ENCODE data around the gene MAD2L2.
A peak's percentile ranks its signal among the peaks of the same experiment; 100 is the strongest.

Gene MAD2L2

GRCh38 chr1:11691928-11692711 lies 11.2 kb upstream of the MAD2L2 start:
- H3K4me1 ChIP-seq (ENCODE audit: insufficient read depth, low read length) = no peaks in the 10 kb centered on the region
- H3K4me3 ChIP-seq (ENCODE audit: low read depth in 1 of 2, low read length in 2 of 2) = no peak overlapping the region
- no peak overlapping the region for H3K27ac ChIP-seq (ENCODE audit: low read depth, low read length)
- peaks cover 20 to 40% of the 10 kb centered on the region in 2 donors for H3K27me3 ChIP-seq (ENCODE audit: control insufficient read depth in 1 of 2, insufficient read depth in 2 of 2, low read length in 2 of 2)
- no peak overlapping the region for H3K9ac ChIP-seq (ENCODE audit: low read length)
- H3K36me3 ChIP-seq (ENCODE audit: insufficient read depth, low read length) = no peaks in the 10 kb centered on the region
- no peaks in the 10 kb centered on the region for H3K9me3 ChIP-seq (ENCODE audit: low read length)

GRCh38 chr1:11691302-11691914 lies 10.5 kb upstream of the MAD2L2 start, which contains the start of gene DRAXIN:
DRAXIN (plus strand) TSS chr1:11691710; CDS start chr1:11706259, 14,549 bp downstream.
- Histone ChIP-seq H3K27ac (ENCODE audit: low read depth, low read length) (no peak within 1 kb of the TSS), H3K9me3 (ENCODE audit: low read length) (no peaks in the 10 kb centered on the region), H3K27me3 (ENCODE audit: control insufficient read depth in 1 of 2, insufficient read depth in 2 of 2, low read length in 2 of 2) (peaks cover 20 to 40% of the 10 kb centered on the region in 2 donors), H3K36me3 (ENCODE audit: insufficient read depth, low read length) (no peaks in the 10 kb centered on the region), H3K4me1 (ENCODE audit: insufficient read depth, low read length) (no peaks in the 10 kb centered on the region), H3K4me3 (ENCODE audit: low read depth in 1 of 2, low read length in 2 of 2) (no peak within 1 kb of the TSS), H3K9ac (ENCODE audit: low read length) (no peak within 1 kb of the TSS)

- Histone ChIP-seq H3K36me3 (ENCODE audit: insufficient read depth, low read length) (no peaks in the 10 kb centered on the region), H3K27me3 (ENCODE audit: control insufficient read depth in 1 of 2, insufficient read depth in 2 of 2, low read length in 2 of 2) (peaks cover 20 to 40% of the 10 kb centered on the region in 2 donors), H3K9me3 (ENCODE audit: low read length) (no peaks in the 10 kb centered on the region), H3K4me1 (ENCODE audit: insufficient read depth, low read length) (no peaks in the 10 kb centered on the region), H3K4me3 (ENCODE audit: low read depth in 1 of 2, low read length in 2 of 2) (no peak overlapping the region), H3K9ac (ENCODE audit: low read length) (no peak overlapping the region), H3K27ac (ENCODE audit: low read depth, low read length) (no peak overlapping the region)
Measured at GRCh38 chr1:11690397-11691301, 9.7 kb upstream of the MAD2L2 start.

- no peak overlapping the region for H3K9ac ChIP-seq (ENCODE audit: low read length)
- H3K4me3 ChIP-seq (ENCODE audit: low read depth in 1 of 2, low read length in 2 of 2) = no peak overlapping the region
- H3K36me3 ChIP-seq (ENCODE audit: insufficient read depth, low read length) = no peaks in the 10 kb centered on the region
- H3K27me3 ChIP-seq (ENCODE audit: control insufficient read depth in 1 of 2, insufficient read depth in 2 of 2, low read length in 2 of 2) = peaks cover 20 to 32% of the 10 kb centered on the region in 2 donors
- H3K9me3 ChIP-seq (ENCODE audit: low read length) = no peaks in the 10 kb centered on the region
- H3K4me1 ChIP-seq (ENCODE audit: insufficient read depth, low read length) = no peaks in the 10 kb centered on the region
- no peak overlapping the region for H3K27ac ChIP-seq (ENCODE audit: low read depth, low read length)
Measured at GRCh38 chr1:11688506-11688905, 7.6 kb upstream of the MAD2L2 start.

- Histone ChIP-seq H3K4me3 (ENCODE audit: low read depth in 1 of 2, low read length in 2 of 2) (no peak overlapping the region), H3K27me3 (ENCODE audit: control insufficient read depth in 1 of 2, insufficient read depth in 2 of 2, low read length in 2 of 2) (peaks cover 6 to 10% of the 10 kb centered on the region in 2 donors), H3K9ac (ENCODE audit: low read length) (no peak overlapping the region), H3K4me1 (ENCODE audit: insufficient read depth, low read length) (peaks cover 2% of the 10 kb centered on the region), H3K9me3 (ENCODE audit: low read length) (no peaks in the 10 kb centered on the region), H3K27ac (ENCODE audit: low read depth, low read length) (no peak overlapping the region), H3K36me3 (ENCODE audit: insufficient read depth, low read length) (no peaks in the 10 kb centered on the region)
Measured at GRCh38 chr1:11685210-11685752, 4.3 kb upstream of the MAD2L2 start.

GRCh38 chr1:11684070-11684469 lies 3.1 kb upstream of the MAD2L2 start:
- Histone ChIP-seq H3K9me3 (ENCODE audit: low read length) (no peaks in the 10 kb centered on the region), H3K27me3 (ENCODE audit: control insufficient read depth in 1 of 2, insufficient read depth in 2 of 2, low read length in 2 of 2) (no peaks in the 10 kb centered on the region), H3K36me3 (ENCODE audit: insufficient read depth, low read length) (no peaks in the 10 kb centered on the region), H3K27ac (ENCODE audit: low read depth, low read length) (no peak overlapping the region), H3K4me1 (ENCODE audit: insufficient read depth, low read length) (peaks cover 4% of the 10 kb centered on the region), H3K9ac (ENCODE audit: low read length) (no peak overlapping the region), H3K4me3 (ENCODE audit: low read depth in 1 of 2, low read length in 2 of 2) (no peak overlapping the region)

GRCh38 chr1:11682799-11683198 lies 1.9 kb upstream of the MAD2L2 start:
- no peak overlapping the region for H3K9ac ChIP-seq (ENCODE audit: low read length)
- no peaks in the 10 kb centered on the region for H3K36me3 ChIP-seq (ENCODE audit: insufficient read depth, low read length)
- no peaks in the 10 kb centered on the region for H3K27me3 ChIP-seq (ENCODE audit: control insufficient read depth in 1 of 2, insufficient read depth in 2 of 2, low read length in 2 of 2)
- H3K4me1 ChIP-seq (ENCODE audit: insufficient read depth, low read length) = peaks cover 4% of the 10 kb centered on the region
- H3K27ac ChIP-seq (ENCODE audit: low read depth, low read length) = no peak overlapping the region
- H3K4me3 ChIP-seq (ENCODE audit: low read depth in 1 of 2, low read length in 2 of 2) = no peak overlapping the region
- H3K9me3 ChIP-seq (ENCODE audit: low read length) = no peaks in the 10 kb centered on the region

GRCh38 chr1:11682287-11682771 lies 1.4 kb upstream of the MAD2L2 start:
- no peaks in the 10 kb centered on the region for H3K27me3 ChIP-seq (ENCODE audit: control insufficient read depth in 1 of 2, insufficient read depth in 2 of 2, low read length in 2 of 2)
- H3K4me3 ChIP-seq (ENCODE audit: low read depth in 1 of 2, low read length in 2 of 2) = no peak overlapping the region
- no peaks in the 10 kb centered on the region for H3K36me3 ChIP-seq (ENCODE audit: insufficient read depth, low read length)
- peaks cover 4% of the 10 kb centered on the region for H3K4me1 ChIP-seq (ENCODE audit: insufficient read depth, low read length)
- no peak overlapping the region for H3K9ac ChIP-seq (ENCODE audit: low read length)
- no peaks in the 10 kb centered on the region for H3K9me3 ChIP-seq (ENCODE audit: low read length)
- no peak overlapping the region for H3K27ac ChIP-seq (ENCODE audit: low read depth, low read length)

- H3K4me3 ChIP-seq (ENCODE audit: low read depth in 1 of 2, low read length in 2 of 2) = peak overlapping the region; percentile 84
- H3K4me1 ChIP-seq (ENCODE audit: insufficient read depth, low read length) = peaks cover 4% of the 10 kb centered on the region
- H3K27ac ChIP-seq (ENCODE audit: low read depth, low read length) = peak overlapping the region; percentile 73
- H3K9me3 ChIP-seq (ENCODE audit: low read length) = no peaks in the 10 kb centered on the region
- H3K9ac ChIP-seq (ENCODE audit: low read length) = peak overlapping the region; percentile 27
- H3K36me3 ChIP-seq (ENCODE audit: insufficient read depth, low read length) = peaks cover 8% of the 10 kb centered on the region
- H3K27me3 ChIP-seq (ENCODE audit: control insufficient read depth in 1 of 2, insufficient read depth in 2 of 2, low read length in 2 of 2) = no peaks in the 10 kb centered on the region
Measured at GRCh38 chr1:11680270-11681070, 478 bp downstream of the MAD2L2 start.

GRCh38 chr1:11678442-11678841 lies 2.5 kb downstream of the MAD2L2 start:
- no peaks in the 10 kb centered on the region for H3K27me3 ChIP-seq (ENCODE audit: control insufficient read depth in 1 of 2, insufficient read depth in 2 of 2, low read length in 2 of 2)

More at GRCh38 chr1:11678442-11678841, 2.5 kb downstream of the MAD2L2 start:
- H3K9me3 ChIP-seq (ENCODE audit: low read length) = no peaks in the 10 kb centered on the region
- H3K9ac ChIP-seq (ENCODE audit: low read length) = no peak overlapping the region
- no peak overlapping the region for H3K4me3 ChIP-seq (ENCODE audit: low read depth in 1 of 2, low read length in 2 of 2)
- H3K36me3 ChIP-seq (ENCODE audit: insufficient read depth, low read length) = peaks cover 20% of the 10 kb centered on the region
- H3K27ac ChIP-seq (ENCODE audit: low read depth, low read length) = no peak overlapping the region
- peaks cover 4% of the 10 kb centered on the region for H3K4me1 ChIP-seq (ENCODE audit: insufficient read depth, low read length)

All from muscle layer of colon (tissue), 2 donors.